ENCODE data around the gene PRR7.
"Not testable (repeated sequence)": the region's sequence is repeated elsewhere in the genome, so short reads cannot be mapped to it uniquely, and the experiment has no call there.

PRR7 gene

GRCh38 chr5:177470759-177471536 is 24.3 kb downstream of the PRR7 start:
- DNase-seq: no peak

GRCh38 chr5:177471610-177472356 is 25.2 kb downstream of the PRR7 start:
- DNase-seq: no peak

GRCh38 chr5:177472460-177473442 is 26.1 kb downstream of the PRR7 start:
- DNase-seq: peak in 1 of 2 experiments; percentile 48

- DNase-seq: peak in 1 of 2 experiments; percentile 72
Measured at GRCh38 chr5:177473443-177474001, 26.9 kb downstream of the PRR7 start, which contains the start of gene DBN1. Gene DBN1 (minus strand): TSS chr5:177473634. CDS start chr5:177473521, 113 bp downstream.

- DNase-seq: no peak
Measured at GRCh38 chr5:177474002-177474476, 27.4 kb downstream of the PRR7 start.

GRCh38 chr5:177474846-177475562 is 28.4 kb downstream of the PRR7 start:
- DNase-seq: no peak

DNA sequence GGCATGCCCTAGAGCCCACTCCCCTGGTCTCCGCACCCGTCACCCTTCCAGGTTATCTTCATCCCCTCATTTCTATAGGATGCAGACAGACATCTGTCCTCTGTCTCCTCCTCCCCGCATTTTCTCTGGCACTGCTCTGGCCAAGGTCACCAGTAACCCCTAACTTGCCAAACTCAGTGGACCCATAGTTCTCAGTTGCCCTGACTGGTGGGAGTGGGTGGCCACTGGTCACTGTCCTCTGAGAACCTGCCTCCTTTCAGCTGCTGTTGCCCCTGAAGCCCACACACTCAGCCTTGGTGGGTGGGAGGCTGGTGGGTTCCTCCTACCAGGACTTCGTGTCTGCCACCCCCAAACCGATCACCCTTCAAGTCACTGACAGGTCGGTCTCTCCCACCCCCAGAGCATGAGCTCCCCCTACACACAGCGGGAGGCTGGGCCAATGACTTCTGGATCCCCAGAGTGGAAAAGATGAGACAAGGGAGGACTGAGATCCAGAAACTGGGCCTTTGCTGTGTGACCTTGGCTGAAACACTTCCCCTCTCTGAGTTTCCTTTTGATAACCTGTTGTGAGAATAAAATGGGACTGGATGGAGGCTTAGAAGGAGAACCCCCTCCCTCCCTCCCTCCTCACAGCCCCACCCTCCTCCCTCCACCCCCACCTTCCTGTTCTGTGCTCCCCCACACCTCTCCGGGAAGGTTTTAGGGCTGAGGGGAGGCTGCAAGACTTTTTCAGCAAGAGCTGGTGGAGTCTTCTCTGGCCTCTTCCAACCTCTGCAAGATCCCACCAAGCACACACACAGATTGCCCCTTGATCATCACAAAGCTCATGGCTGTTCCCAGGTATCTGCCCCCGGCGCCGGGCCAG is 29.2 kb downstream of the PRR7 start:
- DNase-seq: no peak

DNA sequence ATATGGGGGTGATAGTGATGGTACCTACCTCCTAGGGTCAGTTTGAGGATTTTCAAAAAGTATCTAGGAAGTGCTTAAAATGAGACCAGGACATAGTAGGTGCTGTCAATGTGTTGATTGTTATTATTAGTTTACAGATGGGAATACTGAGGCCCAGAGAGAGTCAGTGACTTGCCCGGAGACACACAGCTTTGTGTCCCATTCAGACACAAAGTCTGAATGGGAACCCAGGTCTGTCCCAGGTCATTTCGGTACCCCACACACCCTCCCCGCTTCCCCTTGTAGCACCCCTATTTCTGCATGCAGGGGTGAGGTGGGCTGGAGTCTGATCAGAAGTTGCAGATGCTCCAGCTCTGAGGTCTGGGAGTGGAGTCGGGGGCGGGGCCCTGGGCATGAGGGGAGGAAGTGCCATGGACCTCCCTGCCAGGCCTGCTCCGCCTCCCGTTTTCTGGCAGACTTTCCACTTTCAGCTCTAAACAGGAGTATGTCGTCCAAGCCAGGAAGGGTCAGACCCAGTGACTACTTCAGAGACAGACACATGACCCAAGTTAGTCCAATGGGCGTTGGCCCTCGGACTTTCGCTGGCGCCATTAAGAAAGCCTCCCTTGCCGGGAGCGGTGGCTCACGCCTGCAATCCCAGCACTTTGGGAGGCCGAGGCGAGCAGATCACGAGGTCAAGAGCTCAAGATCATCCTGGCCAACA is 30.1 kb downstream of the PRR7 start:
- DNase-seq: no peak

DNA sequence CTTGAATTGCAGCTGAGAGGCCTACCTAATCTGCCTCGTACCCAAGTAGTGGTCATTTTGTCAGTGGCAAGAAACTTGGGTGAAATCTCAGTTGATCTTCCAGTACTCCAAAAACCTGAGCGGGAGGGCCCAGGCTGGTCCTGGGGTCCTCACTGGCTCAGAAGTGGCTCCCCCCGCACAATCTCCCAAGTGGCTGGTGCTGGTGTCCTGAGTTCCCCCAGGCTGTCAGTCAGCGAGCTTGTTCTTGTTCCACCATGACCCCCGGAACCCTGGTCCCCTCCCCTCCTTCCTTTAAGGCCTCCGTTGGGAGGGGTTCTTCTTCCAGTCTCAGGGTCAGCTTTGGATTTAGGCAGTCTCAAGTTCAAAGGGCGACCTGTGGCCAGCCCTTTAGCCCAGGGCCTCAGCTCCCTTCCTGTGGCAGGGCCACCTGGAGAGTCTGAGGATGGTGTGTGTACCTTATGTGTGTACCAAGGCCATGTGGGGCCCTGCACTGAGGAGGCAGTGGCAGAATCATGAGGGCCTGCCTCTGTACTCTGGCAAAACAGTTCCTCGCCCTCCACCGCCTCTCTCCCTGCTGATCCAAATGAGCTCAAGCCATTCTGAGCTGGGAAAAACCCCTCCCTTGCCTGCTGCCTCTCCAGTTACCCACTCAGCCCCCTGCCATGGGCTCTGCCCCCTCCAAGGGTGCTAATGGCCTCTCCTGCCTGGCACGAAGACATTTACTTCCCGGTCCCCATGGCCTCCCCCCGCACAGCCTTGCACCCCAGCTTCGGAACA is 31.3 kb downstream of the PRR7 start:
- DNase-seq: no peak

GRCh38 chr5:177478711-177479646 is 32.4 kb downstream of the PRR7 start:
- DNase-seq: no peak

DNA sequence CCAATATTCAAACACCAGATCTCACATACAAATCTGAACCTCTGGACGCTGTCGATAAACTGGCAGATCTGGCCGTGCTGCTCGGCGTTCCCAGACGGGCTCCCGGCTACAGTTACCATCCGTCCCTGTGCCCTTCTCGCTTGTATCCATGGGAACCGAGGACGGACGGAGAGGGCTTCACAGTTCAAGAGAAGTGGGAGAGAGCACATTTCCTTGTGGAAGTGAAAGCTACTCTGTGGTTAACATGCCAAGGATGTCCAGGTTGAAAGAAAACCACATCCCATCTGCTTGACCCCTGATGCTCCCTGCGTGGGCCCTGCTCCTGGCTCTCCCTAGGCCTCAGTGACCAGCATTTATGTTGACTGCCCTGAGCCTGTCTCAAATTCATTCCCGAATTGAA is 33.2 kb downstream of the PRR7 start:
- DNase-seq: no peak

DNA sequence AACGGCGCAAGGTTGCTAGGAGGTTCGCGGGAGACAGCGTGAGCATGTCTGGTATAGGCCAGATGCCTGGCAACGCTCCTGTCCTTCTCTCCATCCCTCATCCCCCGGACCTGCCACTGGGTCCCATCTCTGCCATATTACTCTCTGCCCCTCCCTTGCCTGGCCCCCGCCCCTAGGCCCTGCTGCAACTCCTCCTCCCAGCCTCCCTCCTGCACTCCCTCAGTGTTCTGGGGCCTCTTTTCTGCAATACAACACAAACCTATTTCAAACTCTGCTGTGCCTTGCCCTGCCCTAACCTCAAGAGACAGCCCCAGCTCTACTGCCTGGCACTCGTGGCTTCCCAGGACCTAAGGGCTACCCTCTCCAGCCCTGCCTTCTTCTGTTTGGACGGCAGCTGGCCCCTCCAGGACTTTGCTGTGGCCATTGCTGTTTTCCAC is 35.8 kb downstream of the PRR7 start:
- DNase-seq: no peak

DNA sequence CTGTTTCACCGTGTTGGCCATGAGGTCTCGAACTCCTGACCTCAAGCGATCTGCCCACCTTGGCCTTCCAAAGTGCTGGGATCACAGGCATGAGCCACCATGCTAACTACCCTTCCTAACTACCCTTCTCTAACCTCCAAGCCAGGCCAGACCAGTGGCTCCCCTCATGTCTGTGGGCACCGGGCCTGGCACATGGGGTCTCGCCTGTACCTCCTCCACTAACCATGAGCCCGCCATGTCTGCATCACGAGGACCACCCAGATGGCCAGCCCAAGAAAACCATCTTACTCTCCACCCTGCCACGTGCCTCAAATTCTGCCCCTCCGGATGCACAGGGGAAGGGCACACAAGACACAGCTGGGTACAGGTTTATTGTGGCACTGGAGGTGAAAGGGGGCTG is 36.4 kb downstream of the PRR7 start:
- DNase-seq: no peak

- no peak for DNase-seq
Measured at GRCh38 chr5:177483994-177484901, 37.6 kb downstream of the PRR7 start.

DNA sequence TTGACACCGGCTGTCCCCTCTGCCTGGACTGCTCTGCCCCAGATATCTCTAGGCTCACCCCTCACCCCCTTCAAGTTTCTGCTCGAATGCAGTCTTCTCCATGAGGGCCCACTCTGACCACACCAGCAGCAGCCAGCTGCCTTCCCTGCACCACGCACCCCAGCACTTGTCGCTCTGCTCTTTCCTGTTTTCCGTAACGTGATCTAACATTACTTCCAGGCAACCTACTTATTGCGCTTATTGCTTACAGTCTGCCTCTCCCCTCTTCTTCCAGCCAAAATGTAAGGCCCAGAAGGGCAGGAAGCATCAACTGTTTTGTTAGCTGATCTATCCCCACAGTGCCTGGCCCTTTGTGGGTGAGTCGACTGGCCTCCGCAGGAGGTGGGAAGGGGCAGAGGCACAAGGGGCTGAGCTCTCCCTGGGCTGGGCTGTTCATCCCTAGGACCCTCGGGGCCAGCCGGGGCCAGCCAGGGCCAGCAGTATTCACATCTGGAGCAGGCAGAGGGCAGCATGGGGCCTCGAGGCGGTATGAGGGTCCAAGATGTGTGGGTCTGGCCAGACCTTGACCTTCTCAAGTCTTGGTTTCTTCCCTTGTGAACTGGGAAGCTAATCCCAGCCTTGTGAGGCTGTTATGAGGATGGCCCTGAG is 38.4 kb downstream of the PRR7 start:
- no peak for DNase-seq

DNA sequence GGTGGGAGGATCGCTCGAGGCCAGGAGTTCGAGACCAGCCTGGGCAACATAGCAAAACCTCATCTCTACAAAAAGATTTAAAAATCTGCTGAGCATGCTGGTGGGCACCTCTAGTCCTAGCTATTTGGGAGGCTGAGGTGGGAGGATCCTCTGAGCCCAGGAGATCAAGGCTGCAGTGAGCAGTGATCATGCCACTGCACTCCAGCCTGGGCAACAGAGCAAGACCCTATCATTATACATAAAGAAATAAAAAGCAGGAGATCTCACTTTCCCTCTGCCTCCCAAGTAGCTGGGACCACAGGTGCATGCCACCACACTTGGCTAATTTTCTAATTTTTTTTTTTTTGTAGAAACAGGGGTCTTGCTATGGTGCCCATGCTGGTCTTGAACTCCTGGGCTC is 39.1 kb downstream of the PRR7 start:
- not testable (repeated sequence) for DNase-seq

Measured in NCI-H526 (cell line).